GM19043 (cell line): ENCODE measurements around the gene CD300H.

Experiments
- ATAC-seq: cut with Tn5 transposase; IDR thresholded peaks from one replicate; pipeline ENCODE4 v1.9.1; 2021; ENCODE audit warnings: low read depth; ENCODE audit not compliant: unreplicated experiment

CD300H gene

DNA sequence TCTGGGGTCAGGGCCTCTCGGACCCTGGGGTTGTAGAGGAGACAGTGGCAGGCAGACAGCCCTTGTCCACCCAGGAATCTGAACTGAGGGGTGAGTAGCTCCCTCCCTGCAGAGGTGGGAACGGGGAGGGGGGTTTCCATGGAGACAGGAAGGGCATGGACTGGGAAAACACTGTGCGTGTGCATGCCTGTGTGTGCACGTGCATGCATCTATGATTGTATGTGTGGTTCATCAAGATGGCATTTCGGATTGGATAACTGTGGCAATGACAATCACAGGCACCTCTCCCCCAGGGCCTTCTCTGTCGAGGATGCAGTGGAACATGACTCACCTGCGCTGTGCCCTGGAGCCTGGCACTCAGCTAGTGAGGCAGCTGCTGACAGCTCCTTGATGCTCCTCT, 15.3 kb downstream of the CD300H start:
- ATAC-seq: no peak

- ATAC-seq: no peak
Observed at GRCh38 chr17:74550602-74551001, 16.7 kb downstream of the CD300H start.

GRCh38 chr17:74549343-74549742, 18.0 kb downstream of the CD300H start:
- no peak for ATAC-seq

GRCh38 chr17:74547736-74548135, 19.6 kb downstream of the CD300H start:
- no peak for ATAC-seq

DNA sequence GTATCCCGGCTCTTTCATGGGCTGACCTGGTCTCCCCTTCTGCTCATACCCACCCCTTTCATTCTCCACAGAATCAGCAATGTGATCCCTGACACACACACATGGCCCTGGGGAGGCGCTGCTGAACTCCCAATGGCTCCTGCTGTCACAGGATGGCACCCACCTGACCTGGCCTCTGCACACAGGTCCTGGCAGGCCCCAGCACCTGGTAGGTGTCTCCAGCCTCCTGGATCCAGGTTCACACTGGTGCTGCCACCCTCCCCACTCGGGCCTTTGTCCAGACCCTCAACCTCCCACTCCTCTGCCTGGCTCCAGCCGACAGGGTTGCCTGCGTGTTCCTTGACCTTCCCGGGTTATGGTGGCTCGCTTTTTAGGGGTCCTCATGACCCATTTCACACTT, 20.0 kb downstream of the CD300H start:
- ATAC-seq: no peak

- no peak for ATAC-seq
Observed at GRCh38 chr17:74546586-74546985, 20.7 kb downstream of the CD300H start.

DNA sequence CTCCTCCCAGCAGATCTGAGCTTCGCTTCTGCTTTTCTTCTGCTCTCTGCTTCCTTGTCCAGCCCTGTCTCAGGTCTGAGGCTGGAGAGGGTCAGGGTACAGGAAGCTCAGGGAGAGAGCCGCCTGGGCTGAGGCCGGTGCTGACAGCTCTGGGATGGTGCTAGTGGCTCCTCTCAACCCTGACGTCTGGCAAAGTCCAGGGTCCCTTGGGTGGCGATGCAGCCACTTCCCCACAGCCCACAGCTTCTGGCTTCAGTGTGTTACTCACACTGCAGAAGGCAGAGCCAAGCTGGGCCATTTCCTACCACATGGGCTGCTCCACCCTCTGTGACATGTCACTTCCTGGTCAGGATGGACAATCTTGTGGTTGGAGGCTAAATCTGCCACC, 21.5 kb downstream of the CD300H start, which contains the start of gene CD300C:
Gene CD300C, minus strand, starts transcription at position 273 of the 388 bp plus-strand sequence. CDS start 333 bp downstream, outside the sequence.
- ATAC-seq: no peak

DNA sequence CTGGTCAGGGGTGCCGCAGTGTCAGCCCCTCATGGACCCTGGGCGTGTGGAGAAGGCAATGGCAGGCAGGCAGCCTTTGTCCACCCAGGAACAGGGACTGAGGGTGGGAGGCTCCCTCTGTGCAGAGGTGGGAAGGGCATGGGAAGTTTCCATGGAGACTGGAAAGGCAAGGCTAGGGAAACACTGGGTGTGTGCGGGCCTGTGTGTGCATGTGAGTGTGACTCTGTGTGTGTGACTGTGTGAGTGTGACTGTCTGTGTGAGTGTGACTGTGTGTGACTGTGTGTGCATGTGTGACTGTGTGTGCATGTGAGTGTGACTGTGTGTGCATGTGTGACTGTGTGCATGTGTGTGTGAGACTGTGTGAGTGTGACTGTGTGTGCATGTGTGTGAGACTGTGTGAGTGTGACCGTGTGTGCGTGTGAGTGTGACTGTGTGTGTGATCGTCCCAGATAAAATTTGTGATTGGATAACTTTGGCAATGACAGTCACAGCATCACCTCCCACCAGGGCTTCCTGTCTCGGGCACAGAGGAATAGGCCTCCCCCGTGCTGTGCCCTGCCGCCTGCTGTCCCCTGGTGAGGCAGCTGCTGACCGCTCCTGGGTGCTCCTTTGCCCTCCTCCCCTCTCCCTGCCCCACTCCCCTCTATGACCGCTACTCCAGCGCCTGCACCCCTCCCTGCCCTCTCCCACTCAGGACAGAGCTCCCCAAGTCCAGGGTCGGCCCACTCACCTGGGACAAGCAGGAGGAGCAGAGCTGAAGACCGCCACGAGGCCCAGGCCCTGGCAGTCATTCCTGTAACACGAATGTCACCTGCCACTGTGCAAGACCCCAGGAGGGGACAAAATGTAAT, 22.1 kb downstream of the CD300H start:
- ATAC-seq: no peak

DNA sequence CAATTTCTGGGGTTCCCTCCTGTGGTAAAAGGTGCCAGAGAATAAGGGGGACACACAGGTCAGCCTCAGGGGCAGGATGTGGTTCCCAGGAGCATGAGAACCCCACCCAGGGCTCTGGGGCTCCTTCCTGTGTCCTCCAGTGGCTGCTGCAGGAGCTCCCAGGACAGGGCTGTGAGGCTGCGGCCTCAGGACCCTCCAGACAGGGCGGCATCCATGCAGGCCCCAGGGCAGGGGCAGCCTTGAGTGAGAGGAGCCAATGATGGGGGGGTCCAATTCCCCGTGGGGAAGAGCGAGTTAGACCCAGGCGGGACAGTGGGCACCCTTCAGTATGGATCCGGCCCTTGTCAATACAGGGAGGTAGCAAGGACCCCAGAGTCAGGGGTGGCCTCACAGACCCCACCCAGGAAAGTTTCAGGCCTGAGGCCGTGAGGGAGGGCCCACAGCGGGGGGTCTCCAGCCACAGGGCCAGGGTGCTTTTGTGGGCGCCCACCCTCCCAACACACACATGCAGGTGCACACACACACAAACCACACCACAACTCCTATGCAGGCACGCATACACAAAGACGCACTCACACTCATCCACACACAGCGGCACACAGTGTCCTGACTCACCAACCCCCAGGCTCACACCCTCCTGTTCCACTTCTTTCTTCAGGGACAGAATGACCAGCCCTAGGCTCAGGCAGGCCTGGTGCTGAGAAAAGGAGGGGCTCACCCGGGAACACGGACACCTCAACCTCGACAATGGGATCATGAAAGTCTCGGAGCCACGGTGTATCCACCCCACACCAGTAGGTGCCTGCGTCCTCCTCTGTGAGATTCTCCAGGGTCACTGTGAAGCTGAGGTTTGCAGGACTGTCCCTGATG, 23.2 kb downstream of the CD300H start:
- ATAC-seq: no peak

DNA sequence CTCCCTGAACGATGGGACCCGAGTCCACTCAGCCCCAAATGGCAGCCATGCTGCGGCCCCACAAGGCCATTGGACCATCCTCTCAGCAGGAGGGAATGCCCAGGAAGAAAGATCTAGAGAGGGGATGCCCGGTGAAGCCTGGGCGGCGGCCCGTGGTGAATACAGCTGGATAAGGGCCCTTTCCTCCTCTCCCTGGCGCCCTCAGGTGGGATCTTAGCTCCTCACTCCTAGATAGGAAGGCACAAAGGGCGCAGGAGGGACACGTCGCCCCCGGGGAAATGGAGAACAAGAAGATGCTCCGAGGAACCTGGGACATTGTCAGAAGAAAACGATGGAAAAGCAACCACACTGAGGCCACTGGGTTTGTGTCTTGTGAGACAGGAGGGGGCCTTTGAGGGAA, 23.9 kb downstream of the CD300H start:
- no peak for ATAC-seq

- ATAC-seq: no peak
Observed at GRCh38 chr17:74542727-74543383, 24.5 kb downstream of the CD300H start.

DNA sequence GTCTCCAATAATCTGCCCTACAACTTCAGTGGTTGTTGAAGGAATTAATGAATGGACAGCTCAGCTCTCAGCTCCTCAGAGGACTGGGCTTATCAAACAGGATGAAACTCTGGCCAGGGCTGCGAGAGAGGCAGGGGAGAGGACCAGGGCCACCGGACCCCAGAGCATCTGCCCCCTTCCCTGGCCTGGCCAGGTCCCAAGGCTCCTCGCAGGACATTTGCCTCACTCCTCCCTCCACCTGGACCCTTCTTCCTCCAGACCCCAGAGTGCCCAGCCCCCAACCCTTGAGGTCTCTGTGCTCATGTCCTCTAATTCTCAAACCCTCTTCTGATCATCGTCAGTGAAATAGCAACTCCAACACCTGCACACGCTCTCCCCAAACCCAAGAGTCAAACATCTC, 25.1 kb downstream of the CD300H start:
- no peak for ATAC-seq

GRCh38 chr17:74541176-74542111, 25.9 kb downstream of the CD300H start:
- no peak for ATAC-seq

DNA sequence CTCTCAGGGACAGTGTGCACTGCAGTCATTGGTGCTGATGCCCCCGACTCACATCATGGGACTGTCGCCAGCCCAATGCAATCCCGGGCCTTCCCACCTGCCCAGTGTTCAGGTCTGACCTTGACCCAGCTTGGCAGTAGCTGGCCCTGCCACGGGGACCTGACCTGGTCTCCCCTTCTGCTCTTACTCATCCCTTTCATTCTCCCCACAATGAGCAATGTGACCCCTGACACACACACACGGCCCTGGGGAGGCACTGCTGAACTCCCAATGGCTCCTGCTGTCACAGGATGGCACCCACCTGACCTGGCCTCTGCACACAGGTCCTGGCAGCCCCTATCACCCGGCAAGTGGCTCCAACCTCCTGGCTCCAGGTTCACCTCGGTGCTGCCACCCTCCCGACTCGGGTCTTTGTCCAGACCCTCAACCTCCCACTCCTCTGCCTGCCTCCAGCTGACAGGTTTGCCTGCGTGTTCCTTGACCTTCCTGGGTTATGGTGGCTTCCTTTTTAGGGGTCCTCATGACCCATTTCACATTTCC, 28.0 kb downstream of the CD300H start:
- no peak for ATAC-seq

- no peak for ATAC-seq
Observed at GRCh38 chr17:74536890-74537289, 30.4 kb downstream of the CD300H start.

GRCh38 chr17:74532115-74532514, 35.2 kb downstream of the CD300H start:
- ATAC-seq: no peak

DNA sequence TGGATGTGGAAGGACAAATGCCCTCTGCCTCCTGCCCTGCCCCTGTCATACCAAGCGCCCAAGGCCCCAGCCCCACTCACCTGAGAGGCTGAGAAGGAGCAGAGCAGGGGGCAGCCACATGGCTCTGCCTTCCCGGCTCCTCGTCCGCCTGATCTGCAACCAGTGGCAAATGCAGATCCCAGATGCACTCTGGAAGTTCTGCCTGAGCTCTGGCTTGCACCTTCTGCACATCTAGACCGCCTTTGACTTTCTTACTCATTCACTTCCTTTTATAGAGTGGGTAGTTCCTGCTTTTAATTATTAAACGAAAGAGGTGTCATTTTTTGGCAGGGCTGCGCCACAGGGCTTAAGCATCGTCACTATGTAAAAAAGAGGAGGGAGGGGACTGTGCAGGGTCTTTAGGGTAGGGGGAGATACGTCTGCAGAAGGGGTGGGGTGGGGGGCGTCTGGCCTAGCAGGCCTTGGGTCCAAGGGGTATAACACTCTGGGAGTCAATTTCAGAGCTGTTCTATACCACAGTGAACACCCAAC, 36.0 kb downstream of the CD300H start, which contains the start of gene CD300LB:
Gene CD300LB, minus strand, starts transcription at position 245 of the 531 bp plus-strand sequence. Its CDS starts 125 bp downstream, at position 120.
- no peak for ATAC-seq

- no peak for ATAC-seq
Observed at GRCh38 chr17:74530831-74531150, 36.5 kb downstream of the CD300H start.

GRCh38 chr17:74529243-74529642, 38.1 kb downstream of the CD300H start:
- no peak for ATAC-seq
